22Rv1 (cell line): ENCODE data around the gene TSPAN1.

Source experiments
- CTCF ChIP-seq: fragments of 450-650 bp; IDR thresholded peaks from 2 replicates; pipeline ENCODE4 v1.5.1; 2017; ENCODE audit warnings: mild to moderate bottlenecking
- ZFX ChIP-seq: fragments of 450-650 bp; IDR thresholded peaks from 2 replicates; pipeline ENCODE4 v1.6.1; 2017; ENCODE audit warnings: antibody characterized with exemption, borderline replicate concordance

- no peak for TF ChIP-seq CTCF
- TF ChIP-seq ZFX = no peak
Measured at GRCh38 chr1:46219551-46220520, 44.9 kb downstream of the TSPAN1 start.
